HG02623 (cell line): Measurements from ENCODE around the gene PITPNM3.

ENCODE experiments used
- ATAC-seq: cut with Tn5 transposase; IDR thresholded peaks from one replicate; pipeline ENCODE4 v1.9.1; 2021; ENCODE audit warnings: moderate library complexity; ENCODE audit not compliant: unreplicated experiment

Gene PITPNM3

GRCh38 chr17:6480303-6480675 lies 76.1 kb downstream of the PITPNM3 start:
- no peak for ATAC-seq

GRCh38 chr17:6479622-6480302 lies 76.6 kb downstream of the PITPNM3 start:
- ATAC-seq, result no peak

GRCh38 chr17:6478486-6478885 lies 77.9 kb downstream of the PITPNM3 start:
- ATAC-seq, result no peak

GRCh38 chr17:6477831-6478383 lies 78.4 kb downstream of the PITPNM3 start:
- no peak for ATAC-seq

GRCh38 chr17:6476810-6477179 lies 79.6 kb downstream of the PITPNM3 start:
- ATAC-seq, result no peak

- ATAC-seq, result no peak
These were observed 80.1 kb downstream of the PITPNM3 start for GRCh38 chr17:6476076-6476809.

GRCh38 chr17:6475411-6475810 lies 80.9 kb downstream of the PITPNM3 start:
- no peak for ATAC-seq

GRCh38 chr17:6474906-6475305 lies 81.4 kb downstream of the PITPNM3 start:
- no peak for ATAC-seq

- ATAC-seq, result no peak
These were observed 82.0 kb downstream of the PITPNM3 start for GRCh38 chr17:6474376-6474775.

GRCh38 chr17:6473128-6473767 lies 83.1 kb downstream of the PITPNM3 start:
- no peak for ATAC-seq

- ATAC-seq, result no peak
These were observed 83.8 kb downstream of the PITPNM3 start for GRCh38 chr17:6472517-6472916.

GRCh38 chr17:6471531-6472465 lies 84.6 kb downstream of the PITPNM3 start:
- ATAC-seq, result no peak

GRCh38 chr17:6470751-6471521 lies 85.4 kb downstream of the PITPNM3 start:
- no peak for ATAC-seq

- no peak for ATAC-seq
These were observed 86.1 kb downstream of the PITPNM3 start for GRCh38 chr17:6470146-6470718.

- no peak for ATAC-seq
These were observed 88.1 kb downstream of the PITPNM3 start for GRCh38 chr17:6468051-6468790.

- ATAC-seq, result no peak
These were observed 88.8 kb downstream of the PITPNM3 start for GRCh38 chr17:6467567-6467966.

GRCh38 chr17:6465206-6466003 lies 91.0 kb downstream of the PITPNM3 start:
- no peak for ATAC-seq

GRCh38 chr17:6464446-6465041 lies 91.8 kb downstream of the PITPNM3 start:
- no peak for ATAC-seq
